KMS-11 (cell line): ENCODE results near the gene ZSWIM3.

Experiments used
- H2AFZ ChIP-seq: fragments of 200-600 bp; sonication (generic); 2 replicates; pipeline ENCODE4 v1.6.1; 2016; ENCODE audit warnings: antibody characterized with exemption, mixed run types, low read depth
- H3K27ac ChIP-seq: fragments of 200-600 bp; sonication (generic); 2 replicates; pipeline ENCODE4 v1.6.1; 2016; ENCODE audit warnings: mild to moderate bottlenecking, mixed run types
- H3K27me3 ChIP-seq: fragments of 200-600 bp; sonication (generic); 2 replicates; pipeline ENCODE4 v1.6.1; 2017; ENCODE audit warnings: mild to moderate bottlenecking, low read depth, mixed run types, moderate library complexity; ENCODE audit not compliant: insufficient read depth
- H3K36me3 ChIP-seq: fragments of 200-600 bp; sonication (generic); 2 replicates; pipeline ENCODE4 v1.6.1; 2017; ENCODE audit warnings: mild to moderate bottlenecking, mixed run types; ENCODE audit not compliant: insufficient read depth
- H3K4me1 ChIP-seq: fragments of 200-600 bp; sonication (generic); 2 replicates; pipeline ENCODE4 v1.6.1; 2016; ENCODE audit warnings: mild to moderate bottlenecking, low read depth, mixed run types; ENCODE audit not compliant: poor library complexity, severe bottlenecking
- H3K4me2 ChIP-seq: fragments of 200-600 bp; sonication (generic); 2 replicates; pipeline ENCODE4 v1.7.0; 2016; ENCODE audit warnings: mild to moderate bottlenecking, mixed run types
- H3K4me3 ChIP-seq: fragments of 200-600 bp; sonication (generic); IDR thresholded peaks from 2 replicates; pipeline ENCODE4 v1.6.1; 2017; ENCODE audit warnings: low read depth, low read length, mixed read lengths; ENCODE audit not compliant: insufficient read depth
- H3K79me2 ChIP-seq: fragments of 200-600 bp; sonication (generic); 2 replicates; pipeline ENCODE4 v1.6.1; 2016; ENCODE audit warnings: low read depth, mixed run types; ENCODE audit not compliant: insufficient read depth
- H3K9ac ChIP-seq: fragments of 200-600 bp; sonication (generic); 2 replicates; pipeline ENCODE4 v1.6.1; 2016; ENCODE audit warnings: mild to moderate bottlenecking, mixed run types
- H4K20me1 ChIP-seq: fragments of 200-600 bp; sonication (generic); 2 replicates; pipeline ENCODE4 v1.6.1; 2016; ENCODE audit warnings: mild to moderate bottlenecking, mixed run types; ENCODE audit not compliant: insufficient read depth
- CTCF ChIP-seq: fragments of 200-600 bp; sonication (generic); conservative IDR thresholded peaks from 2 replicates; pipeline ENCODE4 v1.6.1; 2017; ENCODE audit warnings: low read depth, mild to moderate bottlenecking, antibody characterized with exemption, low read length, moderate library complexity, mixed read lengths

The ZSWIM3 gene

GRCh38 chr20:45857114-45857881, at the start of gene ZSWIM3, which contains the start of gene ACOT8:
TSS of gene ZSWIM3 (plus strand) at chr20:45857614. CDS start at chr20:45857826, 212 bp downstream.
TSS of gene ACOT8 (minus strand) at chr20:45857392. CDS start at chr20:45857315, 77 bp downstream.
- no peak for TF ChIP-seq CTCF

GRCh38 chr20:45810191-45810970, 47.0 kb upstream of the ZSWIM3 start:
- H3K27me3 ChIP-seq: no peaks in the 10 kb centered on the region
- no peak overlapping the region for H3K4me2 ChIP-seq
- H3K36me3 ChIP-seq: peaks cover 6% of the 10 kb centered on the region; the same call in 1 of the 2 replicates
- H3K27ac ChIP-seq: no peak overlapping the region
- peaks cover 15% of the 10 kb centered on the region for H3K79me2 ChIP-seq
- H3K9ac ChIP-seq: no peak overlapping the region
- no peak overlapping the region for H3K4me3 ChIP-seq
- TF ChIP-seq CTCF: no peak
- H4K20me1 ChIP-seq: no peaks in the 10 kb centered on the region
- H3K4me1 ChIP-seq: peaks cover 9% of the 10 kb centered on the region
- H2AFZ ChIP-seq: no peak overlapping the region

More at GRCh38 chr20:45857114-45857881, at the start of gene ZSWIM3, which contains the start of gene ACOT8:
- Histone ChIP-seq H3K9ac (peak within 1 kb of the TSS; percentile 56; the same call in 1 of the 2 replicates), H3K36me3 (no peaks in the 10 kb centered on the region), H3K4me1 (peaks cover 30% of the 10 kb centered on the region), H2AFZ (peak within 1 kb of the TSS; percentile 95), H3K4me2 (peak within 1 kb of the TSS; percentile 93), H4K20me1 (no peaks in the 10 kb centered on the region), H3K27ac (peak within 1 kb of the TSS; percentile 13; the same call in 1 of the 2 replicates), H3K79me2 (peaks cover 24% of the 10 kb centered on the region), H3K4me3 (no peak within 1 kb of the TSS), H3K27me3 (no peaks in the 10 kb centered on the region)

GRCh38 chr20:45812157-45813005, 45.0 kb upstream of the ZSWIM3 start, which contains the start of gene UBE2C:
TSS of gene UBE2C (plus strand) at chr20:45812644. CDS start at chr20:45812696, 52 bp downstream.
- no peak for TF ChIP-seq CTCF
- Histone ChIP-seq H3K4me3 (no peak within 1 kb of the TSS), H3K27ac (peak within 1 kb of the TSS; percentile 43; the same call in 1 of the 2 replicates), H4K20me1 (no peaks in the 10 kb centered on the region), H3K4me2 (peak within 1 kb of the TSS; percentile 96), H3K4me1 (peaks cover 9% of the 10 kb centered on the region), H3K27me3 (no peaks in the 10 kb centered on the region), H3K79me2 (peaks cover 15% of the 10 kb centered on the region), H2AFZ (peak within 1 kb of the TSS; percentile 59), H3K9ac (peak within 1 kb of the TSS; percentile 71), H3K36me3 (peaks cover 9% of the 10 kb centered on the region; the same call in 1 of the 2 replicates)

- peak overlapping the region; percentile 71 for H3K9ac ChIP-seq
- no peak overlapping the region for H3K4me3 ChIP-seq
- H3K4me2 ChIP-seq: peak overlapping the region; percentile 96
- peaks cover 9% of the 10 kb centered on the region for H3K4me1 ChIP-seq
- peaks cover 15% of the 10 kb centered on the region for H3K79me2 ChIP-seq
- H4K20me1 ChIP-seq: no peaks in the 10 kb centered on the region
- H3K36me3 ChIP-seq: peaks cover 9% of the 10 kb centered on the region; the same call in 1 of the 2 replicates
- H3K27ac ChIP-seq: peak overlapping the region; percentile 43; the same call in 1 of the 2 replicates
- TF ChIP-seq CTCF: no peak
- H3K27me3 ChIP-seq: no peaks in the 10 kb centered on the region
- H2AFZ ChIP-seq: peak overlapping the region; percentile 59
Observed at GRCh38 chr20:45813006-45813340, 44.4 kb upstream of the ZSWIM3 start.
